AG09319 (cell line): ENCODE measurements around the gene NBEA.
"Not testable (repeated sequence)": the region's sequence is repeated elsewhere in the genome, so short reads cannot be mapped to it uniquely, and the experiment has no call there.

Experiments
- DNase-seq: peaks from one replicate; pipeline ENCODE4 v3.0.0-alpha.2; 2010; ENCODE audit warnings: low read depth; ENCODE audit errors: extremely low read depth
- TF ChIP-seq, protein P1 (sequence below): IDR thresholded peaks from 2 replicates; pipeline ENCODE4 v1.5.1; 2011; ENCODE audit warnings: low read depth, mild to moderate bottlenecking, inconsistent platforms, low read length, moderate library complexity

The NBEA gene

DNA sequence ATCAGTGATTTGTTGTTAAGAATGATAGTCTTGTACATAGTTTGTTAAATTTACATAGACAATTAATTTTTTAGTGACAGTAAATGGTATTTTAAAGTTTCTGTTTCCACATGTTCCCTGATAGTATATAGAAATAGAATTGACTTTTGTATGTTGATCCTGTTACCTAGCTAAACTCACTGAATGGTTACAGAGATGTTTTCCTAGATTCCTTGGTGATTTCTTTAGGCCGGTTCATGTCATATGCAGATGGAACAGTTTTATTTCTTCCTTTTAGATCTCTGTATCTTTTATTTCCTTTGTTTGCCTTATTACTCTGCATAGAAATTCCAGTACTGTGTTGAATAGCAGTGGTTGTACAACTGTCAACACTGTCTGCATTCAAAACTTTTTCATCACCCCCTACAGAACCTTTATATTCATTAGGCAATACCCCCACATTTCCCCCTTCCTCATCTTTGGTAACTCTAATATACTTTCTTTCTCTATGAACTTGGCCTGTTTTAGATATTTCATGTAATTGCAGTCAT is 86.3 kb downstream of the NBEA start:
- TF ChIP-seq, protein P1, sequence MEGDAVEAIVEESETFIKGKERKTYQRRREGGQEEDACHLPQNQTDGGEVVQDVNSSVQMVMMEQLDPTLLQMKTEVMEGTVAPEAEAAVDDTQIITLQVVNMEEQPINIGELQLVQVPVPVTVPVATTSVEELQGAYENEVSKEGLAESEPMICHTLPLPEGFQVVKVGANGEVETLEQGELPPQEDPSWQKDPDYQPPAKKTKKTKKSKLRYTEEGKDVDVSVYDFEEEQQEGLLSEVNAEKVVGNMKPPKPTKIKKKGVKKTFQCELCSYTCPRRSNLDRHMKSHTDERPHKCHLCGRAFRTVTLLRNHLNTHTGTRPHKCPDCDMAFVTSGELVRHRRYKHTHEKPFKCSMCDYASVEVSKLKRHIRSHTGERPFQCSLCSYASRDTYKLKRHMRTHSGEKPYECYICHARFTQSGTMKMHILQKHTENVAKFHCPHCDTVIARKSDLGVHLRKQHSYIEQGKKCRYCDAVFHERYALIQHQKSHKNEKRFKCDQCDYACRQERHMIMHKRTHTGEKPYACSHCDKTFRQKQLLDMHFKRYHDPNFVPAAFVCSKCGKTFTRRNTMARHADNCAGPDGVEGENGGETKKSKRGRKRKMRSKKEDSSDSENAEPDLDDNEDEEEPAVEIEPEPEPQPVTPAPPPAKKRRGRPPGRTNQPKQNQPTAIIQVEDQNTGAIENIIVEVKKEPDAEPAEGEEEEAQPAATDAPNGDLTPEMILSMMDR = no peak
- no peak for DNase-seq

DNA sequence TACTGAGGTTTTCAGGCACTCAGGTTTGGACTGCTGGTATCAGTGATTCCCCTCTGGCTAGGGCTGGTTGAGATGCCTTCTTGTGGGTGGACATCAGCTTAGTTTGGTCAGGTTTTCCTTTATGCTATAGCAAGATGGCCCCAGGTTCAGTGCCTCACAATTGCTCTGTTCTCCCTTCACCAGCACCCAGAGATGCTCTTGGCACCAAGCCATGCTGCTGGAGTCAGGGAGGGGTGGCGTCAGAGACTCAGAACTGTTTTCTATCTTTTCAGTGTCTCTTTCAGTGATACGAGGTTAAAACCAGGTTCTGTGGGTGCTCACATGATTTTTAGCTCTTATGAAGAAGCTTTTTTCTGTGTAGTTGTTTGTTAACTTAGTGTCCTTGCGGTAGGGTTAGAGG is 96.9 kb downstream of the NBEA start:
- TF ChIP-seq, protein P1 = no peak
- DNase-seq = no peak

DNA sequence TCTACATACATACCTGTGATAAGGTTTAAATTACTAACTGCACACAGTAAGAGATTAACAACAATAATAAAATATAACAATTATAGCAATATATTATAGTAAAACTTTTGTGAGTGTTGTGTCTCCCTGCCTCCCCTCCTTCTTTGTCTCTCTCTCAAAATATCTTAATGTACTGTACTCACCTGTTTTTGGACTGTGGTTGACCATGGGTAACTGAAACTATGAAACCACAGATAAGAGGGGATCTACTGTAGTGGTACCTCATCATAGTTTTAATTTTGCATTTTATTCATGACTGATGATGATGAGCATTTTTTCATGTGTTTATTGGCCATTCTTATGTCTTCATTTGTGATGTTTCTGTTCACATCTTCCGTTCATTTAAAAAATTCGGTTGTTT is 104.5 kb downstream of the NBEA start:
- TF ChIP-seq, protein P1 = no peak
- DNase-seq = no peak

DNA sequence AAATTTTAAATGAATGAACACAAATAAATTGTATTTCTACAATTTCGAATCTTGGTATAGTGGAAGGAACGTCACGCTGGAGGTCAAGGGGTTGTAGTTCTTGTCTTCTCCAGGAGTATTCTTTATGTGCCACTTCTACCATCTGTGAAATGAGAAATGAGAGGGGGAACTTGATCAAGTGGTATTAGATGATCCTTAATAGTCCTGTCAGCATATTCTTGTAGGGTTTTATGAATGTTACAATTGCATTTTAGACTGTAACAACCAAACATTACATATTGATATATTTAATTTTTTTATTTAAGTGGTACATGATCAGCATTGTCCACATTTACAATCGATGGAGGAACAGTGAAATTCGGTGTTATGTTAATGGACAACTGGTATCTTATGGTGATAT is 113.6 kb downstream of the NBEA start:
- no peak for DNase-seq
- TF ChIP-seq, protein P1 = no peak

DNA sequence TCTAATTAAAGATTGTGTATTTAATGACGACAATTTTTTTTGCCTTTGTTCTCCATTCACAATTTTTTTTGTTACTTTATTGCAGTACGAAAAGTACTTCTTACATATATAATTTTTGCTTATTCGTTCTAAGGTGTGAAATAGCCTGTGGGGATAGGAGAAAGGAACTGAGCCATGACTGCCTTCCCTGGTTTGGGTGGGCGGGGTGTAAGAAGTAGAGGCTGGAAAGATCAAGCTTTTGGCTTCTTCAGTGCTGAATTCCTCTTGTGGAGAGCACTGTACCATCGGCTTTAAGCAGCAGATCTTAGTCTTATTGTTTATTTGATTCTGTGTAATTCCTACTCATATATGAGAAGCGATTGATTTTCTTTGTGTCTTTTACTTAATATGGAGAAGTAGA is 115.8 kb downstream of the NBEA start:
- no peak for DNase-seq
- TF ChIP-seq, protein P1 = no peak

DNA sequence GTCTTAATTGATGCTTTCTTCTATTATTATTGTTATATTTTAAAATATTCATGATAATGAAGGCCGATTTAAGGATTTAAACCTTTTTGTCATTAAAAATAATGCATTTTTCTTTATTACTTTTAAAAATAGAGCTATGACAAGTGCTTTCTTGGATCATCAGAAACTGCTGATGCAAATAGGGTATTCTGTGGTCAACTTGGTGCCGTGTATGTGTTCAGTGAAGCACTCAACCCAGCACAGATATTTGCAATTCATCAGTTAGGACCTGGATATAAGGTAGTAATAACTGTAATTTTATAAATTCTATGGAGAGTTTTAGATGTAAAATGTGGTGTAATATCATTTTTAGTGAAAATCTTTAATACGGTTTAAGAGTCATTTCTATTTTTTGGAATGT is 116.5 kb downstream of the NBEA start:
- DNase-seq = not testable (repeated sequence)

DNA sequence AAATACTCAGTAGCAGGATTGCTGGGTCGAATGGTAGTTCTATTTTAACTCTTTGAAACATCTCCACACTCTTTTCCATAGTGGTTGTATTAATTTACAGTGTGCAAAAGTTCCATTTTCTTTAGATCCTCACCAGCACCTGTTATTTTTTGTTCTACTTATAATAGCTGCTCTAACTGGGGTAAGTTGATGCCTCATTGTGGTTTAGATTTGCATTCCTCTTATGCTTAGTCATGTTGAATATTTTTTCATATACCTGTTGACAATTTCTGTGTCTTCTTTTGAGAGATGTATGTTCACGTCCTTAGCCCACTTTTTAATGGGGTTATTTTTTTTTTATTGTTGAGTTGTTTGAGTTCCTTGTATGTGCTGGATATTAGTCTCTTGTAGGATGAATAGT is 144.6 kb downstream of the NBEA start:
- no peak for DNase-seq
- TF ChIP-seq, protein P1 = no peak

DNA sequence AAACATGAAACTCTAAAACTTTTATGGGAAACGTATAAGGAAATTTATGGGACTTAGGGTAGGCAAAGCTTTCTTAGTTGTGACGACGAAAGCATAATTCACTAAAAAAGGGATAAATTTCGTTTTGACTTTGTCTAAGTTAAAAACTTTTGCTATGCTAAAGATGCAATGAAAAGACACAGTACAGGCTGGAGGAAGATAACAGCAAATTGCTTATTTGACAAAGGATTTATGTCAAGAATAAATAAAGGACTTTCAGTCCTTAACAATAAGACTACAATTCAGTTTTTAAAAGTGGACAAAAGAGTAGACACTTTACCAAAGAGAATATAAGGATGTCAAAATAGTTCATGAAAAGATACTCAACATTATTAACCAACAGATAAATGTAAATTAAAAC is 150.2 kb downstream of the NBEA start:
- no peak for DNase-seq
- TF ChIP-seq, protein P1 = no peak
